ENCODE measurements around the gene RBMS3. TPM values are rescaled to one million over a fixed set of nuclear protein-coding genes. Genes with fewer than 3 reads are reported as not detected.

The RBMS3 gene
- total RNA-seq, 4 donors from 2014 or later, result 116 to 171 (median 152) TPM

DNA sequence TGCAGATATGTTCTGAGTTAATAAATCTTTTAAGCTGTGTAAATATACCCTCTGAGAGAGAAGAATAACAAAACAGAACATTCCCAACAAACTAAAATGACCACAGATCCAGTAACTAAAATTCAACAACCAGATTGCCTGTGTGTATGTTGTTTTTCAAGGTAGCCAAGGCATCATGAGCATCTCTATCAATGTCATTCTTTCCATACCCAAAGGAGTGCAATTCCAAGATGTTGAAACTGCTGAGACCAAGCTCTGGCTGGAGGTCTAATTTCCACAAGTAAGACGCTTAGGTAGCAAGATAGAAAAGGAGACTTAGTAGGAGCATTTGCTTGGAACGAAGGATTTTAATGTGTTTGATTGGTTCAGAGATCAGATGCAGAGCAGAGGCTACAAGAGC is 276.3 kb downstream of the RBMS3 start:
- Histone ChIP-seq H3K4me1 (peaks cover 8 to 21% of the 10 kb centered on the region in 2 donors), H3K27me3 (no peaks in the 10 kb centered on the region), H3K9me3 (no peaks in the 10 kb centered on the region), H3K27ac (peak overlapping the region in 2 of 3 donors; percentile 5 to 42), H3K4me3 (replicated peaks in 1 of 3) (no peak overlapping the region), H3K36me3 (no peaks in the 10 kb centered on the region)
- no peak for DNase-seq
- TF ChIP-seq, protein P1, sequence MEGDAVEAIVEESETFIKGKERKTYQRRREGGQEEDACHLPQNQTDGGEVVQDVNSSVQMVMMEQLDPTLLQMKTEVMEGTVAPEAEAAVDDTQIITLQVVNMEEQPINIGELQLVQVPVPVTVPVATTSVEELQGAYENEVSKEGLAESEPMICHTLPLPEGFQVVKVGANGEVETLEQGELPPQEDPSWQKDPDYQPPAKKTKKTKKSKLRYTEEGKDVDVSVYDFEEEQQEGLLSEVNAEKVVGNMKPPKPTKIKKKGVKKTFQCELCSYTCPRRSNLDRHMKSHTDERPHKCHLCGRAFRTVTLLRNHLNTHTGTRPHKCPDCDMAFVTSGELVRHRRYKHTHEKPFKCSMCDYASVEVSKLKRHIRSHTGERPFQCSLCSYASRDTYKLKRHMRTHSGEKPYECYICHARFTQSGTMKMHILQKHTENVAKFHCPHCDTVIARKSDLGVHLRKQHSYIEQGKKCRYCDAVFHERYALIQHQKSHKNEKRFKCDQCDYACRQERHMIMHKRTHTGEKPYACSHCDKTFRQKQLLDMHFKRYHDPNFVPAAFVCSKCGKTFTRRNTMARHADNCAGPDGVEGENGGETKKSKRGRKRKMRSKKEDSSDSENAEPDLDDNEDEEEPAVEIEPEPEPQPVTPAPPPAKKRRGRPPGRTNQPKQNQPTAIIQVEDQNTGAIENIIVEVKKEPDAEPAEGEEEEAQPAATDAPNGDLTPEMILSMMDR (IDR thresholded peaks at IDR 0.05), result no peak
- no peak for TF ChIP-seq POLR2A (IDR thresholded peaks at IDR 0.05)
- 83 to 86% methylated on average over 2 of the region's 2 CpGs for WGBS, 2 donors
- intact Hi-C loops (cut with DNase I), result no loop called here

DNA sequence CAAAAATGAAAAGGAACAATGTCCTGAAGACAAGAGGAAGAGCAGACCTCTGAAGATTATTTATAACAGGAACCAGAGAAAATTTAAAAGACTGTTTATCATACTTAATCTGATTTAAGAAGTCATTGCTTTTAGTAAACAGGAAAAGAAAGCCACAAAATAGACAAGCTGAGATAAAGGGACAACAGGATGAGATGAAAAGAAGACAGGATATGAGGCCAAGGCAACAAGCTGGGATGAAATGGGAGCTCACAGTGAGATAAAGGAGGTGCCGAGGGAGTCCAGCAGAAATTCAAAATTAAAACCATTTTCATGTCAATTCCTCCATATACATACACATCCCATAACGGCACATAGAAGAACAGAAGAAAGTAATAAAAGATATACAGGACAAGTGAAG is 277.0 kb downstream of the RBMS3 start:
- no peaks in the 10 kb centered on the region for H3K27me3 ChIP-seq
- 70 to 87% methylated on average over 2 of the region's 2 CpGs for WGBS, 2 donors
- DNase-seq, result no peak
- no peaks in the 10 kb centered on the region for H3K36me3 ChIP-seq
- no peak overlapping the region for H3K27ac ChIP-seq
- no peaks in the 10 kb centered on the region for H3K9me3 ChIP-seq
- H3K4me3 ChIP-seq (replicated peaks in 1 of 3), result no peak overlapping the region
- H3K4me1 ChIP-seq, result peaks cover 8 to 18% of the 10 kb centered on the region in 2 donors
- TF ChIP-seq, protein P1 (IDR thresholded peaks at IDR 0.05), result no peak
- TF ChIP-seq POLR2A (IDR thresholded peaks at IDR 0.05), result no peak
- intact Hi-C loops (cut with DNase I), result no loop called here

DNA sequence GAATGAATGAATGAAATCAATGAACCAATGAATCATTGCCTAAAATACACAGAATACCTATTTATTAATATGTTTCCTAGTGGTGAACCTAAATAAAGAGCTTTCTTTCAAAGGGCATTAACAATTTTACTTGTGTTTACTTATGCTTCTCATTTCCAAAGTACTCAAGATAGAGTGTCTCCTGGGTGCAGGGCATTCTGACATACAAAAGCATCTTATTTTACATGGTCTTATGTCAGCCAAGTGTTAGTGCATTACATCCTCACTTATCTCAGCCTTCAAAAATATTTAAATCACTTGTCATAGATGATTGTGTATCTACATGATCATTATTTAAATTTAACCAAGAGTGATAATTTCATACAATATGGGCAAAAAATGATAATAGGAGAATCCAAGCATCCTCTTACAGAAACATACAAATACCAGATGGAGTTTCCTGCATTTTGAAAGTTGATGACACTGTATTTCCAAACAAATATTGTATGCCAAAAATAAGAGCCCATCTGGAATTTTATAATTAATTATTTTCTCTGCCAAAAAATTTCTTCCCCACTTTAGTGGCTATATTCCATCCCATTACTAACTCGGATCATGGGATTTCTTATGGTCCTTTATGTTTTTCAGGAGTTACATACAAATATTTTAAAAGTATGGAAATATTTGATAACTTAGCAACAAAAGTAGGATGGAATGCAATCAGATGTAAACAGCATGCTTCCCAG is 279.0 kb downstream of the RBMS3 start:
- no peak for TF ChIP-seq POLR2A (IDR thresholded peaks at IDR 0.05)
- TF ChIP-seq, protein P1 (IDR thresholded peaks at IDR 0.05), result no peak
- Histone ChIP-seq H3K9me3 (no peaks in the 10 kb centered on the region), H3K36me3 (no peaks in the 10 kb centered on the region), H3K4me3 (replicated peaks in 1 of 3) (no peak overlapping the region), H3K27ac (no peak overlapping the region), H3K4me1 (peaks cover 15 to 21% of the 10 kb centered on the region in 2 donors), H3K27me3 (no peaks in the 10 kb centered on the region)
- DNase-seq, result no peak
- intact Hi-C loops (cut with DNase I), result no loop called here
- 65 to 84% methylated on average over 1 of the region's 1 CpG for WGBS, 2 donors

DNA sequence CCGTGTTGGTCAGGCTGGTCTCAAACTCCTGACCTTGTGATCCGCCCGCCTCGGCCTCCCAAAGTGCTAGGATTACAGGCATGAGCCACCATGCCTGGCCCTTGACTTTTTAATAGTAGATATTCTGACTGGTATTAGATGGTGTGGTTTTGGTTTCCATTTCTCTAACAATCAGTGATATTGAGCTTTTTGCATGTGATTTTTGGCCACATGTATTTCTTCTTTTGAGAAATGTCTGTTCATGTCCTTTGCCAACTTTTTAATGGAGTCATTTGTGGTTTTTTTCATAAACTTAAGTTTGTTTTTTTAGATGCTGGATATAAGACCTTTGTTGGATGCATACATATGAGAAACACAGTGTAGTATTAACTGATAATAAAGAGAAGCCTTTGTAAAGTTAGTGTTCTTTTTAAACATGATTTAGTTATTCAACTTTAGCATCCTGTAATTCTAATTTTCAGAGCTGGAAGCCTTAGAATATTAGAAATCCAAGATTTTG is 280.8 kb downstream of the RBMS3 start:
- intact Hi-C loops (cut with DNase I), result no loop called here
- TF ChIP-seq, protein P1 (IDR thresholded peaks at IDR 0.05), result no peak
- TF ChIP-seq POLR2A (IDR thresholded peaks at IDR 0.05), result no peak
- 96 to 97% methylated on average over 4 of the region's 4 CpGs for WGBS, 2 donors
- H3K36me3 ChIP-seq, result no peaks in the 10 kb centered on the region
- no peak overlapping the region for H3K27ac ChIP-seq
- no peaks in the 10 kb centered on the region for H3K9me3 ChIP-seq
- H3K4me3 ChIP-seq (replicated peaks in 1 of 3), result no peak overlapping the region
- no peak for DNase-seq
- H3K27me3 ChIP-seq, result no peaks in the 10 kb centered on the region
- peaks cover 16 to 26% of the 10 kb centered on the region in 2 donors for H3K4me1 ChIP-seq

DNA sequence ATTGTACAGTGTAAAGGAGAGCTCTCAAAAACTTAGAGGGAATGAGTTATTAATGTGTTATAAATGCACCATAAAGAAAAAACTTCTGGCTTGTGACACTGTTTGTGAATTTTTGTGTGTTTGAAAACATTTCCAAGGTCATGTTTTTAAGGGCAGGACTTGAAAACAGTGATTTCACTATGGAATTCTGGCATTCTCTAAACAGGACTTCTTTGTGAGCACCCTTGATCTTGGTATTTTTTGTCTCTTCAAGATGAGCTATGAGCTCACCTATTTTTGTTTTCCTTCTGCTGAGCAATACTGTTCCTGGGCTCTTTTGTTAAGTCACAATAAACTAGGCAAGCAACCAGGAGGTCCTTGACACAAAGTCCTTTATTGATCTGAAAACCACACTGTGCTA is 284.4 kb downstream of the RBMS3 start:
- Histone ChIP-seq H3K36me3 (no peaks in the 10 kb centered on the region), H3K9me3 (no peaks in the 10 kb centered on the region), H3K27me3 (no peaks in the 10 kb centered on the region), H3K27ac (peak overlapping the region in 1 of 3 donors; percentile 51), H3K4me3 (replicated peaks in 1 of 3) (no peak overlapping the region), H3K4me1 (peaks cover 13 to 22% of the 10 kb centered on the region in 2 donors)
- no peak for DNase-seq
- TF ChIP-seq, protein P1 (IDR thresholded peaks at IDR 0.05), result no peak
- no peak for TF ChIP-seq POLR2A (IDR thresholded peaks at IDR 0.05)
- intact Hi-C loops (cut with DNase I), result no loop called here

All from thyroid gland (tissue), 4 donors.